Stimulated activated CD4-positive, alpha-beta T cell treated with anti-CD3 and anti-CD28 coated beads, Interleukin-12 subunit alpha, Interleukin-12 subunit beta, amount 100 ng/mL, for 4 hours (primary cell): ENCODE results near the gene AQP5.

Experiments
- DNase-seq: peaks from one replicate; pipeline ENCODE4 v3.0.0-alpha.2; 2020

Gene AQP5

GRCh38 chr12:49951411-49952240 lies 10.0 kb upstream of the AQP5 start:
- DNase-seq: no peak

- no peak for DNase-seq
Measured at GRCh38 chr12:49952391-49953055, 9.1 kb upstream of the AQP5 start.

DNA sequence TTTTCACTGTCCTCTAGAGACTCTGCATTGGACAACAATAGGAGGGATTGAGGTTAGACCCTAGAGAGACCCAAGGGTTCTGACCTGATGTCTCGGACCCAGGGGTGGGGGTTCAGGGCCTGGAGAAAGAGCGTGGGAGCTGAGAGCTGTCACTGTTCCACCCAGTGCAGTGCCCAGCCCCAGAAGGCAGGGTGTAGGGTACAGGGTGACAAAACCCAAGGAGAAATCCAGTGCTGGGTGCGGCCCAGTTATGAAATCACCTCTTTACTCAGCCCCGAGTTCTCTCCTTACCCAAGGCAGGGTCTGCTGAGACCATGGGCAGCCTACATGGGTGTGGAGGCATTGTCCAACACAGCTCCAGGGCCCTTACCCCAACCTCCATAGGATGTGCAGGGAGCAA lies 8.5 kb upstream of the AQP5 start:
- DNase-seq: no peak

DNA sequence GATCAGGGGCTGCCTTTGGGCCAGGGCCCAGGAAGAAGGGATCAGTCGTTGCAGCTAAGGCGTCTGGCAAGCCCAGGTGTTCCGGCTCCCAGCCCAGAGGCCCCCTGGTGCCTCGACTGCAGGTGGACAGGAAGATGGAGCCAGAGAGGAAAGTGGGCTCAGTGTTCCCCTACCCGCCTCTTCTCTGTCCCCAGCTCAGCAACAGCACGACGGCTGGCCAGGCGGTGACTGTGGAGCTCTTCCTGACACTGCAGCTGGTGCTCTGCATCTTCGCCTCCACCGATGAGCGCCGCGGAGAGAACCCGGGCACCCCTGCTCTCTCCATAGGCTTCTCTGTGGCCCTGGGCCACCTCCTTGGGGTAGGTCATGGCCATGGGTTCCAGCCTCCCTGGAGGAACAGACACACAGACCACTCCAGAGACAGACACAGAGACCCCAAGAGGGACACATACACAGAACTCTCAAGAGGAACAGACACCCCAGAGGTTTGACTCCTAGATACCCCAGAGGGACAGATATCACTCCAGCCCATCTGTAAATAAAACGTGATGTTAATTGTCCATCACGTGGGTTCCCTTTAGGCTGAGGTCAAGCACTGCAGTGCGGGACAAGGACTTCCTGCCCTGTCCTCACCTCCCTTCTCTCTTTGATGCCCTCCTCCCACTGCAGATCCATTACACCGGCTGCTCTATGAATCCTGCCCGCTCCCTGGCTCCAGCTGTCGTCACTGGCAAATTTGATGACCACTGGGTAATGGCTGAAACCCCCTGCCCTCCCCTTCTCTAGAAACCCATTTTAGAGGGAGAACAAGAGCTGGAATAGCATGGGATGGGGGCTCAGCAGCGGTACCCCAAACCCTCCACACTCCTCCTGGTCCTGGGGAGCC lies 7.5 kb upstream of the AQP5 start:
- DNase-seq: no peak

DNA sequence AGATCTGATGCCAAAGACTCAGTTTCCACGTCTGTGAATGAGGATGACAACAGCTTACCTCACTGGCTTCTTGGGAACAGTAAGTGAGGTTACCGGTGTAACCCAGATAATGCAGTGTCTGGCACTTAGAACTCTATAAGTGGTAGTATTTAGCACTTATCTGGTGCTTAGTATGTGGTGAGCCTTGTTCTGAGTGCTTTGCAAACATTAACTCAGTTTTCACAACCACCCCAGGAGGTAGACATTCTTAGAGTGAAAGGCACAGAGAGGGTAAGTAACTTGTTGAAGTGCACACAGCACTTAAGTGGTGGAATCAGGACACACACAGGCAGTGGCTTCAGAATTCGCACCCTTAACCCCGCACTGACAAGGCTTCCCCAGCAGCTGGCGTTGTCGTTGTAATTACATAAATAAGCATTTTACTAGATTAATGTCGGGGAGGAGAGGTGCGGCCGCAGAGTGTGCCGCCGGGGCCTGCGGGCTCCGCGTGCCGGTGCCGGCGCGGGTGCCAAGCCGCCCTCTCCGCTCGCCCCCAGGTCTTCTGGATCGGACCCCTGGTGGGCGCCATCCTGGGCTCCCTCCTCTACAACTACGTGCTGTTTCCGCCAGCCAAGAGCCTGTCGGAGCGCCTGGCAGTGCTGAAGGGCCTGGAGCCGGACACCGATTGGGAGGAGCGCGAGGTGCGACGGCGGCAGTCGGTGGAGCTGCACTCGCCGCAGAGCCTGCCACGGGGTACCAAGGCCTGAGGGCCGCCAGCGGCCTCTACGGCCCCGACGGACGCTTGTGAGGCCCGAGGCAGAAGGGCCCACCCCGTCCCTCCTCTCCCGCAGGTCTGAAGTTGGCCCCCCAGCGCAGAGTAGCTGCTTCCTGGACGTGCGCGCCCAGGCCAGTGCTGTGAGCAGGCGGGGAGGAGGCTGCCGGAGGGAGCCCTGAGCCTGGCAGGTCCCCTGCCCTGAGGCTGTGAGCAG lies 6.5 kb upstream of the AQP5 start:
- DNase-seq: no peak

GRCh38 chr12:49955899-49956662 lies 5.6 kb upstream of the AQP5 start:
- DNase-seq: no peak

- DNase-seq: no peak
Measured at GRCh38 chr12:49956663-49957569, 4.8 kb upstream of the AQP5 start.

- DNase-seq: no peak
Measured at GRCh38 chr12:49957570-49957967, 4.1 kb upstream of the AQP5 start.

GRCh38 chr12:49959685-49960473 lies 1.8 kb upstream of the AQP5 start:
- no peak for DNase-seq

DNA sequence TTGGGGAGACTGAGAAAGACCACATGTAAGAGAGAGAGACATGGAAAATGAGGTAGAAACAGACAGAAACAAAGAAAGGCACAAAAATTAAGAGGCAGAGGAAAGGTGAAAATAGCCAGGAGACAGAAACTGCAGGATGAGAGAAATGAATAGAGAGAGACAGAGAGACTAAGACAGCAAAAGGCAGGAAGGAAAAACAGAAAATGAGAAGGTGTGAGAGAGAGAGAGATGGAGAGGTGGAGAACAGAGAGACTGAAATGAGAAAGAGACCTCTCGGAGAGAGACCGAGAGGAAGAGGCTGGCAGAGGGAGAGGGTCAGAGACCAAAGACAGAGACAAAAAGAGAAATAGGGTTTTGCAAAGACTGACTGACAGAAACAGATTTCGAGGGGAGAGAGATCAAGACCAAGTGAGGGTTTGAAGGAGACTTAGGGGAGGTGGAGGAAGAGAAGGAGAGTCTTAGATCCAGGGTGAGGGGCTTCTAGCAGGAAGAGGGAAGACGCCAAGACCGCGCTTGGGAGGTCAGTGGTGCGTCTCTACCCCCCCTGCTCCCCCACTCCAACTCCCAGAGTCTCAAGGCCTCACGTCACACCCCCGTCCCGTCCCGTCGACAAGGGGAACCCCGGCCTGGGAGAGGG lies 1.1 kb upstream of the AQP5 start:
- no peak for DNase-seq

- DNase-seq: no peak
Measured at GRCh38 chr12:49961993-49962764, 507 bp downstream of the AQP5 start.

- no peak for DNase-seq
Measured at GRCh38 chr12:49962861-49963765, 1.4 kb downstream of the AQP5 start.

GRCh38 chr12:49963976-49964815 lies 2.5 kb downstream of the AQP5 start:
- DNase-seq: no peak

DNA sequence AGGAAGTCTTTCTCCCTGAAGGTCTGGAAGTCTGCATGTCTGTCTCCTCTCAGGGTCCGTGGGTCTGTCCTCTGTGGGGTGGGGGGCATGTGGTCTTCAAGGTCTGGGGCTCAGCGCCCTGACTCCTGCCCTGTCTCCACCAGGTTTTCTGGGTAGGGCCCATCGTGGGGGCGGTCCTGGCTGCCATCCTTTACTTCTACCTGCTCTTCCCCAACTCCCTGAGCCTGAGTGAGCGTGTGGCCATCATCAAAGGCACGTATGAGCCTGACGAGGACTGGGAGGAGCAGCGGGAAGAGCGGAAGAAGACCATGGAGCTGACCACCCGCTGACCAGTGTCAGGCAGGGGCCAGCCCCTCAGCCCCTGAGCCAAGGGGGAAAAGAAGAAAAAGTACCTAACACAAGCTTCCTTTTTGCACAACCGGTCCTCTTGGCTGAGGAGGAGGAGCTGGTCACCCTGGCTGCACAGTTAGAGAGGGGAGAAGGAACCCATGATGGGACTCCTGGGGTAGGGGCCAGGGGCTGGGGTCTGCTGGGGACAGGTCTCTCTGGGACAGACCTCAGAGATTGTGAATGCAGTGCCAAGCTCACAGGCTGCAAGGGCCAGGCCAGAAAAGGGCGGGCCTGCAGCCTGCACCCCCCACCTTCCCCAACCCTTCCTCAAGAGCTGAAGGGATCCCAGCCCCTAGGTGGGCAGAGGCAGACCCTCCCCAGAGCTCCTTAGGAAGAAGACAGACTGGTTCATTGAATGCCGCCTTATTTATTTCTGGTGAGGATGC lies 3.4 kb downstream of the AQP5 start:
- DNase-seq: no peak

DNA sequence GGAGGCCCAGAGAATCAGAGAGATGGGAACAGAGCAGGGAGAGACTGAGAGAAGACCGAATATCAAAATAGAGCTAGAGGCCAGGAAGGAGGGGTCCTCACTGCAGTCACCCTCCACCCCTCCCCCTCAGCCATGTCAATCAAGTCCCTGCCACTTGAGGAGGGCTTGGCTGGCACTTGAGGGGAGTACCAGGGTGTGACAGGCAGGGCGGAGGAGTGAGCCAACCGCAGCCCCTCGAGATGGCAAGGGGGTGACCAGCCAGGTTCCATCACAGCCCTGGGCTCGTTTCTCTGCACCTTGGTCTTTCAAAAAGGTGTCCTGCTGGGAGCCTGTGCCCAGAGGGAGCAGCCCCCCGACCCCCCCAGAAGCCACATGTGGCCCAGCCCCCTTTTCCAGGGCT lies 4.2 kb downstream of the AQP5 start:
- DNase-seq: no peak
